Heart left ventricle (tissue), 16 donors: Measurements from ENCODE around the gene NTN4. TPM values are rescaled to one million over a fixed set of nuclear protein-coding genes. Genes with fewer than 3 reads are reported as not detected.

Experiments used
- ATAC-seq, 4 donors: fragments of 200-7000 bp; cut with Tn5 transposase; one replicate each; pipeline ENCODE4 v1.9.1; 2020 to 2022; ENCODE audit warnings: moderate library complexity in 4 of 4, mild to moderate bottlenecking in 3 of 4, moderate number of reproducible peaks in 1 of 4
- DNase-seq, 5 donors: peaks; one replicate each; pipeline ENCODE4 v3.0.0-alpha.2; 2020
- H3K27ac ChIP-seq, 12 donors: fragments of 200-600 bp; sonication (generic) in 4 of 12; one replicate each; pipeline versions ENCODE4 v1.5.0 to v1.8.0; 2016 to 2022; ENCODE audit warnings: mild to moderate bottlenecking in 2 of 12
- H3K27me3 ChIP-seq, 9 donors: fragments of 200-600 bp; sonication (generic) in 2 of 9; one replicate each; pipeline versions ENCODE4 v1.5.1 to v1.8.0; 2016 to 2022; ENCODE audit warnings: mild to moderate bottlenecking in 3 of 9
- H3K36me3 ChIP-seq, 9 donors: fragments of 200-600 bp; sonication (generic) in 2 of 9; one replicate each; pipeline versions ENCODE4 v1.5.0 to v1.8.0; 2018 to 2022; ENCODE audit warnings: mild to moderate bottlenecking in 2 of 9
- H3K4me1 ChIP-seq, 12 donors: fragments of 200-600 bp; sonication (generic) in 4 of 12; one replicate each; pipeline versions ENCODE4 v1.5.0 to v1.8.0; 2016 to 2022; ENCODE audit warnings: mild to moderate bottlenecking in 3 of 12
- H3K4me3 ChIP-seq, 12 donors: fragments of 200-600 bp; sonication (generic) in 4 of 12; one replicate each; pipeline versions ENCODE4 v1.5.0 to v1.8.0; 2017 to 2022; ENCODE audit warnings: mild to moderate bottlenecking in 9 of 12, moderate library complexity in 4 of 12
- H3K9me3 ChIP-seq, 12 donors: fragments of 200-600 bp; sonication (generic) in 4 of 12; one replicate each; pipeline versions ENCODE4 v1.5.0 to v1.8.0; 2016 to 2022; ENCODE audit warnings: mild to moderate bottlenecking in 1 of 12
- CTCF ChIP-seq, 12 donors: fragments of 200-600 bp; sonication (generic) in 4 of 12; IDR thresholded peaks; one replicate each; pipeline versions ENCODE4 v1.5.0 to v1.8.0; 2018 to 2022; ENCODE audit warnings: antibody characterized with exemption in 12 of 12, mild to moderate bottlenecking in 5 of 12
- POLR2A ChIP-seq, 2 donors: fragments of 450-650 bp; IDR thresholded peaks; one replicate each; pipeline ENCODE4 v1.6.1; 2017; ENCODE audit warnings: antibody characterized with exemption in 2 of 2, mild to moderate bottlenecking in 2 of 2, moderate library complexity in 2 of 2
- WGBS, 4 donors: extraction: QIAGEN DNeasy Blood & Tissue Kit in 2 of 4; methylation state at CpG; one replicate each; pipeline versions ENCODE4 v1.1.5 to v1.1.7; 2013 to 2018; 5-methylcytosine and 5-hydroxymethylcytosine counted together
- intact Hi-C, 10 donors: fragments of 100-400 bp; cut with DNase I; formaldehyde crosslinking; loops; one replicate each; pipeline versions ENCODE4 v1.11.1 to v1.14.2; 2022
- polyA plus RNA-seq, 2 donors: library from polyadenylated mRNA; stranded (reverse); fragments of 200-250 nt; gene quantifications; one replicate each; pipeline ENCODE4 v1.2.3, GENCODE V29; 2013
- total RNA-seq, 9 donors: library from RNA; depleted of rRNA in 2 of 9; stranded (reverse); fragments of >200 nt in 2 of 9; fragmentation: NEBNext Ultra II Directional in 3 of 9; extraction: Animal tissue kit (Norgen Biotek cat#: 25700) in 3 of 9; gene quantifications; one replicate each; pipeline versions ENCODE4 v1.1.0 to v1.2.4, GENCODE V29; 2016 to 2023
- donor health status: ischemic (EF 13 %, LVEDD 7.1; RV severe dilation, severe dysfunction).
- donor health status: healthy with polysubstance abuse.
- donor health status: DM: no; HTN: yes; CAD: no.
- donor health status: DM: no; HTN: no; CAD: no.
- donor health status: ischemic (EF 25% LVEDD 6.9; RV normal size, moderate dysfunction).
- donor health status: ischemic (EF 25% LVEDD 5.7; RV mildly dilated, moderate dysfunction).
- donor health status: healthy.
- donor health status: DM: yes; HTN: yes; CAD: no.
- donor health status: ischemic (EF 35%, LVEDD 5.7; RV mildly dilated, moderate dysfunction).
- donor health status: nonischemic (EF 11% LVEDD 7.7; RV severe dilation, severe dysfunction).
- donor health status: DM: yes; HTN: yes; CAD: no.
- donor health status: PGD.
- donor health status: ischemic (EF 29% LVEDD 5.4; RV normal size, mild dysfunction).
- donor health status: nonischemic (EF 23%, LVEDD 6.1; RV moderate dilation, normal function).

Gene NTN4
- total and polyA plus RNA-seq, 11 donors = 23.9 to 116 (median 68.0) TPM

GRCh38 chr12:95774311-95775045 is 16.1 kb downstream of the NTN4 start:
- Histone ChIP-seq H3K36me3 (peaks cover 0 to 28% (median 3%) of the 10 kb centered on the region in 9 donors), H3K4me1 (peaks cover 0 to 19% (median 0%) of the 10 kb centered on the region in 12 donors), H3K27me3 (no peaks in the 10 kb centered on the region), H3K4me3 (no peak overlapping the region), H3K27ac (peak overlapping the region in 1 of 12 donors; percentile 2), H3K9me3 (peaks cover 0 to 22% (median 0%) of the 10 kb centered on the region in 12 donors)
- 74 to 81% (median 80%) methylated on average over 4 of the region's 4 CpGs for whole genome bisulfite sequencing, 4 donors
- DNase-seq (no peak), ATAC-seq (peak in 2 of 4 donors; percentile 28 to 44)
- intact Hi-C loops = no loop called here
- no peak for TF ChIP-seq POLR2A (IDR thresholded peaks at IDR 0.05)
- TF ChIP-seq CTCF (IDR thresholded peaks at IDR 0.05) = no peak

- WGBS, 4 donors = 95 to 96% (median 96%) methylated on average over 6 of the region's 6 CpGs
- H3K27me3 ChIP-seq = no peaks in the 10 kb centered on the region
- intact Hi-C loops = no loop called here
- H3K9me3 ChIP-seq = peaks cover 0 to 22% (median 0%) of the 10 kb centered on the region in 12 donors
- DNase-seq (no peak), ATAC-seq (no peak)
- H3K27ac ChIP-seq = no peak overlapping the region
- H3K36me3 ChIP-seq = peaks cover 0 to 28% (median 3%) of the 10 kb centered on the region in 9 donors
- H3K4me3 ChIP-seq = no peak overlapping the region
- peaks cover 0 to 26% (median 0%) of the 10 kb centered on the region in 12 donors for H3K4me1 ChIP-seq
- TF ChIP-seq POLR2A (IDR thresholded peaks at IDR 0.05) = no peak
- no peak for TF ChIP-seq CTCF (IDR thresholded peaks at IDR 0.05)
Measured at GRCh38 chr12:95773320-95773719, 17.2 kb downstream of the NTN4 start.

- TF ChIP-seq CTCF (IDR thresholded peaks at IDR 0.05) = no peak
- TF ChIP-seq POLR2A (IDR thresholded peaks at IDR 0.05) = no peak
- DNase-seq = no peak
- Histone ChIP-seq H3K4me3 (no peak overlapping the region), H3K27ac (no peak overlapping the region), H3K4me1 (peaks cover 0 to 58% (median 22%) of the 10 kb centered on the region in 12 donors), H3K9me3 (no peaks in the 10 kb centered on the region), H3K27me3 (no peaks in the 10 kb centered on the region), H3K36me3 (peaks cover 0 to 3% (median 0%) of the 10 kb centered on the region in 9 donors)
- 70 to 86% (median 80%) methylated on average over 6 of the region's 6 CpGs for WGBS, 4 donors
- intact Hi-C loops = no loop called here
- peak in 1 of 4 donors; percentile 50 for ATAC-seq
Measured at GRCh38 chr12:95767703-95768102, 22.9 kb downstream of the NTN4 start.

- no peak overlapping the region for H3K4me3 ChIP-seq
- peak overlapping the region in 2 of 12 donors; percentile 10 for H3K27ac ChIP-seq
- TF ChIP-seq CTCF (IDR thresholded peaks at IDR 0.05) (no peak), POLR2A (IDR thresholded peaks at IDR 0.05) (no peak)
- H3K4me1 ChIP-seq = peaks cover 0 to 64% (median 30%) of the 10 kb centered on the region in 12 donors
- no peaks in the 10 kb centered on the region for H3K27me3 ChIP-seq
- DNase-seq = no peak
- no peaks in the 10 kb centered on the region for H3K9me3 ChIP-seq
- ATAC-seq = no peak
- no peaks in the 10 kb centered on the region for H3K36me3 ChIP-seq
- 70 to 81% (median 73%) methylated on average over 7 of the region's 7 CpGs for WGBS, 4 donors
- intact Hi-C loops = no loop called here
Measured at GRCh38 chr12:95766356-95767019, 24.1 kb downstream of the NTN4 start.
